ENCODE measurements around the gene LAMTOR1.
"Not testable (repeated sequence)": the region's sequence is repeated elsewhere in the genome, so short reads cannot be mapped to it uniquely, and the experiment has no call there.

The LAMTOR1 gene

GRCh38 chr11:72142543-72142942 is 39.4 kb upstream of the LAMTOR1 start:
- not testable (repeated sequence) for H3K23ac ChIP-seq (ENCODE audit: low read depth, low read length, poor library complexity); H4K91ac ChIP-seq (ENCODE audit: low read depth, low read length, poor library complexity); H3K14ac ChIP-seq (ENCODE audit: low read length); H3K79me1 ChIP-seq (ENCODE audit: low read depth, low read length); H2BK5ac ChIP-seq (ENCODE audit: low read length); H3K36me3 ChIP-seq (replicated peaks in 1 of 2; ENCODE audit: control insufficient read depth in 2 of 2, insufficient read depth in 2 of 2, low read length in 2 of 2); H3K4ac ChIP-seq (ENCODE audit: low read length); DNase-seq (ENCODE audit: low spot score); H4K8ac ChIP-seq (ENCODE audit: low read depth, low read length); H3K4me1 ChIP-seq (ENCODE audit: control insufficient read depth in 2 of 2, insufficient read depth in 1 of 2, low read depth in 1 of 2, low read length in 2 of 2); H3K27ac ChIP-seq (replicated peaks; ENCODE audit: low read length); H3K9ac ChIP-seq (ENCODE audit: low read depth, low read length, poor library complexity); H2BK120ac ChIP-seq (ENCODE audit: low read depth, low read length); H2AFZ ChIP-seq (ENCODE audit: low read length); H3K9me3 ChIP-seq (replicated peaks in 1 of 2; ENCODE audit: control insufficient read depth in 2 of 2, insufficient read depth in 1 of 2, low read depth in 1 of 2, low read length in 2 of 2); H3K27me3 ChIP-seq (ENCODE audit: control insufficient read depth in 3 of 3, insufficient read depth in 3 of 3, low read depth in 1 of 3, low read length in 3 of 3); H3K4me2 ChIP-seq (ENCODE audit: insufficient read depth, low read length, poor library complexity, severe bottlenecking); H3K4me3 ChIP-seq (ENCODE audit: low read length in 2 of 2); H3K18ac ChIP-seq (ENCODE audit: low read length); H2AK5ac ChIP-seq (ENCODE audit: low read depth, low read length); H2BK15ac ChIP-seq (ENCODE audit: low read length); H2BK12ac ChIP-seq (ENCODE audit: low read length)
- no CpG with 5 or more reads among the region's 1 CpG for WGBS, 2 donors (ENCODE audit: extremely low coverage in 2 of 2, insufficient read length in 2 of 2, insufficient replicate concordance in 1 of 2)

DNA sequence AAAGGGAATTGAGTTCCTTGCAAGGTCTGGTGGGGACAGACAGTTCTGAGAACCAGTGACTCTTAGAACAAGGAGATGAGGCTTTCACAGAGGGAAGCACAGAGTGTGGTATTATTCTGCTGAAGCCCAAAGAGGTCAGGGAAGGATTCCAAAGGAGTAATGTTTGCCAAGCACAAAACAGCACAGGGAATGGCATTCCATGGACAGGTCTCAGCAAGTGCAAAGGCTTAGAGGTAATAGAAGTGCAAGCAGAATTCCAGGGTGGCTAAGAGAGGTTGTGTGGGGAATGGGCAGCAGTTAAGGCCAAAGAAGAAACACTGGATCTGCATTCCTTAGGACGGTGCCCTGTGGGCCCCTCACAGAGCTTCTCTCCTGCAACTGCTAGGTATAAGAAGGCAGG is 39.0 kb upstream of the LAMTOR1 start:
- not testable (repeated sequence) for H3K4me1 ChIP-seq (ENCODE audit: control insufficient read depth in 2 of 2, insufficient read depth in 1 of 2, low read depth in 1 of 2, low read length in 2 of 2); H3K14ac ChIP-seq (ENCODE audit: low read length); H3K27me3 ChIP-seq (ENCODE audit: control insufficient read depth in 3 of 3, insufficient read depth in 3 of 3, low read depth in 1 of 3, low read length in 3 of 3); H3K18ac ChIP-seq (ENCODE audit: low read length); H2BK5ac ChIP-seq (ENCODE audit: low read length); H3K27ac ChIP-seq (replicated peaks; ENCODE audit: low read length); H3K9ac ChIP-seq (ENCODE audit: low read depth, low read length, poor library complexity); H4K8ac ChIP-seq (ENCODE audit: low read depth, low read length); H2BK15ac ChIP-seq (ENCODE audit: low read length); H2AK5ac ChIP-seq (ENCODE audit: low read depth, low read length); DNase-seq (ENCODE audit: low spot score); H3K36me3 ChIP-seq (replicated peaks in 1 of 2; ENCODE audit: control insufficient read depth in 2 of 2, insufficient read depth in 2 of 2, low read length in 2 of 2); H2BK12ac ChIP-seq (ENCODE audit: low read length); H3K79me1 ChIP-seq (ENCODE audit: low read depth, low read length); H4K91ac ChIP-seq (ENCODE audit: low read depth, low read length, poor library complexity); H3K4ac ChIP-seq (ENCODE audit: low read length); H3K4me3 ChIP-seq (ENCODE audit: low read length in 2 of 2); H3K4me2 ChIP-seq (ENCODE audit: insufficient read depth, low read length, poor library complexity, severe bottlenecking); H3K23ac ChIP-seq (ENCODE audit: low read depth, low read length, poor library complexity); H2AFZ ChIP-seq (ENCODE audit: low read length); H2BK120ac ChIP-seq (ENCODE audit: low read depth, low read length); H3K9me3 ChIP-seq (replicated peaks in 1 of 2; ENCODE audit: control insufficient read depth in 2 of 2, insufficient read depth in 1 of 2, low read depth in 1 of 2, low read length in 2 of 2)
- WGBS, 2 donors (ENCODE audit: extremely low coverage in 2 of 2, insufficient read length in 2 of 2, insufficient replicate concordance in 1 of 2), result no CpG with 5 or more reads among the region's 1 CpG

- no CpG with 5 or more reads among the region's 3 CpGs for WGBS, 2 donors (ENCODE audit: extremely low coverage in 2 of 2, insufficient read length in 2 of 2, insufficient replicate concordance in 1 of 2)
- Histone ChIP-seq H3K9me3 (replicated peaks in 1 of 2; ENCODE audit: control insufficient read depth in 2 of 2, insufficient read depth in 1 of 2, low read depth in 1 of 2, low read length in 2 of 2) (no peaks in the 10 kb centered on the region), H4K8ac (ENCODE audit: low read depth, low read length) (no peak overlapping the region), H3K9ac (ENCODE audit: low read depth, low read length, poor library complexity) (no peak overlapping the region), H3K27me3 (ENCODE audit: control insufficient read depth in 3 of 3, insufficient read depth in 3 of 3, low read depth in 1 of 3, low read length in 3 of 3) (peaks cover 0 to 7% (median 2%) of the 10 kb centered on the region in 3 experiments), H4K91ac (ENCODE audit: low read depth, low read length, poor library complexity) (no peak overlapping the region), H3K4ac (ENCODE audit: low read length) (no peak overlapping the region), H3K4me3 (ENCODE audit: low read length in 2 of 2) (no peak overlapping the region), H3K36me3 (replicated peaks in 1 of 2; ENCODE audit: control insufficient read depth in 2 of 2, insufficient read depth in 2 of 2, low read length in 2 of 2) (no peaks in the 10 kb centered on the region), H3K27ac (replicated peaks; ENCODE audit: low read length) (no peak overlapping the region), H2AFZ (ENCODE audit: low read length) (no peak overlapping the region), H3K23ac (ENCODE audit: low read depth, low read length, poor library complexity) (no peak overlapping the region), H3K79me1 (ENCODE audit: low read depth, low read length) (no peaks in the 10 kb centered on the region), H3K18ac (ENCODE audit: low read length) (no peak overlapping the region), H2BK12ac (ENCODE audit: low read length) (no peak overlapping the region), H2AK5ac (ENCODE audit: low read depth, low read length) (no peak overlapping the region), H3K4me1 (ENCODE audit: control insufficient read depth in 2 of 2, insufficient read depth in 1 of 2, low read depth in 1 of 2, low read length in 2 of 2) (no peaks in the 10 kb centered on the region), H2BK5ac (ENCODE audit: low read length) (no peak overlapping the region), H2BK15ac (ENCODE audit: low read length) (no peak overlapping the region), H3K14ac (ENCODE audit: low read length) (no peak overlapping the region), H2BK120ac (ENCODE audit: low read depth, low read length) (no peak overlapping the region), H3K4me2 (ENCODE audit: insufficient read depth, low read length, poor library complexity, severe bottlenecking) (no peak overlapping the region)
- DNase-seq (ENCODE audit: low spot score), result no peak
These were observed 38.0 kb upstream of the LAMTOR1 start for GRCh38 chr11:72141066-72141465.

DNA sequence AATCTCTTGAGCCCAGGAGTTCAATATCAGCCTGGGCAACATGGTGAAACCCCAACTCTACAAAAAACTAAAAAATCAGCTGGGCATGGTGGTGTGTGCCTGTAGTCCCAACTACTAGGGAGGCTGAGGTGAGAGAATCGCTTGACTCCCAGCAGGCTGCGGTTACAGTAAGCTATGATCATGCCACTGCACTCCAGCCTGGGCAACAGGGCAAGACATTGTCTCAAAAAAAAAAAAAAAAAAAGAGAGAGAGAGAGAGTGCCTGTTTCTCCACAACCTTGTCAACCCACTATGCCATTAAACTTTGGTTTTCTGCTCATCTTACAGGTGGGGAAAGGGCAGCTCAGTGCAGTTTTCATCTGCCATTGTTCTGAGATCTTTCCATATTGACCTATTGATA is 37.6 kb upstream of the LAMTOR1 start:
- no peak overlapping the region for H3K4me3 ChIP-seq (ENCODE audit: low read length in 2 of 2)
- no peaks in the 10 kb centered on the region for H3K9me3 ChIP-seq (replicated peaks in 1 of 2; ENCODE audit: control insufficient read depth in 2 of 2, insufficient read depth in 1 of 2, low read depth in 1 of 2, low read length in 2 of 2)
- no peak overlapping the region for H3K14ac ChIP-seq (ENCODE audit: low read length)
- peaks cover 0 to 7% (median 2%) of the 10 kb centered on the region in 3 experiments for H3K27me3 ChIP-seq (ENCODE audit: control insufficient read depth in 3 of 3, insufficient read depth in 3 of 3, low read depth in 1 of 3, low read length in 3 of 3)
- no peak overlapping the region for H3K23ac ChIP-seq (ENCODE audit: low read depth, low read length, poor library complexity)
- H3K9ac ChIP-seq (ENCODE audit: low read depth, low read length, poor library complexity), result no peak overlapping the region
- H3K18ac ChIP-seq (ENCODE audit: low read length), result no peak overlapping the region
- no peak overlapping the region for H3K4ac ChIP-seq (ENCODE audit: low read length)
- no peak overlapping the region for H2BK15ac ChIP-seq (ENCODE audit: low read length)
- no peaks in the 10 kb centered on the region for H3K36me3 ChIP-seq (replicated peaks in 1 of 2; ENCODE audit: control insufficient read depth in 2 of 2, insufficient read depth in 2 of 2, low read length in 2 of 2)
- H3K79me1 ChIP-seq (ENCODE audit: low read depth, low read length), result no peaks in the 10 kb centered on the region
- H3K4me1 ChIP-seq (ENCODE audit: control insufficient read depth in 2 of 2, insufficient read depth in 1 of 2, low read depth in 1 of 2, low read length in 2 of 2), result no peaks in the 10 kb centered on the region
- no peak for DNase-seq (ENCODE audit: low spot score)
- no peak overlapping the region for H2BK120ac ChIP-seq (ENCODE audit: low read depth, low read length)
- H2BK12ac ChIP-seq (ENCODE audit: low read length), result no peak overlapping the region
- H4K8ac ChIP-seq (ENCODE audit: low read depth, low read length), result no peak overlapping the region
- H4K91ac ChIP-seq (ENCODE audit: low read depth, low read length, poor library complexity), result no peak overlapping the region
- no peak overlapping the region for H2AK5ac ChIP-seq (ENCODE audit: low read depth, low read length)
- no peak overlapping the region for H2BK5ac ChIP-seq (ENCODE audit: low read length)
- H3K27ac ChIP-seq (replicated peaks; ENCODE audit: low read length), result no peak overlapping the region
- H2AFZ ChIP-seq (ENCODE audit: low read length), result no peak overlapping the region
- H3K4me2 ChIP-seq (ENCODE audit: insufficient read depth, low read length, poor library complexity, severe bottlenecking), result no peak overlapping the region
- WGBS, 2 donors (ENCODE audit: extremely low coverage in 2 of 2, insufficient read length in 2 of 2, insufficient replicate concordance in 1 of 2), result no CpG with 5 or more reads among the region's 2 CpGs

All from neuronal stem cell (in vitro differentiated cells).